ENCODE measurements around the gene PRKCA. TPM values are rescaled to one million over a fixed set of nuclear protein-coding genes. Genes with fewer than 3 reads are reported as not detected.

Gene PRKCA
- total and polyA plus RNA-seq, 2 donors (not counting 3 experiments of a cell fraction or from before 2014, with no cell fraction given), result 7.5 to 34.2 TPM

GRCh38 chr17:66313325-66313724 lies 10.9 kb downstream of the PRKCA start:
- Histone ChIP-seq H3K4me2 (ENCODE audit: insufficient read depth, low read length) (no peak overlapping the region), H3K9ac (replicated peaks; ENCODE audit: extremely low read depth, insufficient read depth, low read length) (no peak overlapping the region), H4K20me1 (replicated peaks; ENCODE audit: control insufficient read depth, extremely low read depth, insufficient read depth, low read length) (no peaks in the 10 kb centered on the region), H3K4me1 (ENCODE audit: control insufficient read depth, extremely low read depth, insufficient read depth, low read length) (peaks cover 4% of the 10 kb centered on the region), H3K9me3 (replicated peaks; ENCODE audit: control insufficient read depth, insufficient read depth, low read length) (no peaks in the 10 kb centered on the region), H3K79me2 (ENCODE audit: control insufficient read depth, insufficient read depth, low read length) (peaks cover 16% of the 10 kb centered on the region), H3K27me3 (ENCODE audit: control insufficient read depth in 2 of 2, insufficient read depth in 2 of 2, low read length in 2 of 2) (no peaks in the 10 kb centered on the region), H2AFZ (ENCODE audit: low read depth, low read length) (no peak overlapping the region), H3K27ac (ENCODE audit: insufficient read depth, low read depth, low read length) (no peak overlapping the region), H3K36me3 (ENCODE audit: control insufficient read depth in 2 of 2, extremely low read depth in 1 of 2, insufficient read depth in 2 of 2, low read length in 2 of 2) (no peaks in the 10 kb centered on the region), H3K9me1 (replicated peaks; ENCODE audit: control insufficient read depth, extremely low read depth, insufficient read depth, low read length) (no peaks in the 10 kb centered on the region), H3K4me3 (replicated peaks in 1 of 3; ENCODE audit: insufficient read depth in 1 of 3, low read depth in 1 of 3, low read length in 3 of 3) (no peak overlapping the region)
- CTCF ChIA-PET, result interaction anchor here (0.6 to 1.6 kb wide), 12 partner anchors 9 to 361 kb away, joined by 3 to 5 read pairs (median 3); no protein-coding TSS in a partner anchor
- BruUV-seq (replicated peaks), result no TSS peak
- intact Hi-C loops (cut with micrococcal nuclease) (no loop called here), dilution Hi-C loops (cut with MboI; ENCODE audit: extremely low pct_ligation_motif_present, low sequenced_read_pairs) (no loop called here)
- no peak for TF ChIP-seq FOS (IDR thresholded peaks at IDR 0.05; ENCODE audit: borderline replicate concordance, insufficient read depth, low read length)
- TF ChIP-seq, protein P1, sequence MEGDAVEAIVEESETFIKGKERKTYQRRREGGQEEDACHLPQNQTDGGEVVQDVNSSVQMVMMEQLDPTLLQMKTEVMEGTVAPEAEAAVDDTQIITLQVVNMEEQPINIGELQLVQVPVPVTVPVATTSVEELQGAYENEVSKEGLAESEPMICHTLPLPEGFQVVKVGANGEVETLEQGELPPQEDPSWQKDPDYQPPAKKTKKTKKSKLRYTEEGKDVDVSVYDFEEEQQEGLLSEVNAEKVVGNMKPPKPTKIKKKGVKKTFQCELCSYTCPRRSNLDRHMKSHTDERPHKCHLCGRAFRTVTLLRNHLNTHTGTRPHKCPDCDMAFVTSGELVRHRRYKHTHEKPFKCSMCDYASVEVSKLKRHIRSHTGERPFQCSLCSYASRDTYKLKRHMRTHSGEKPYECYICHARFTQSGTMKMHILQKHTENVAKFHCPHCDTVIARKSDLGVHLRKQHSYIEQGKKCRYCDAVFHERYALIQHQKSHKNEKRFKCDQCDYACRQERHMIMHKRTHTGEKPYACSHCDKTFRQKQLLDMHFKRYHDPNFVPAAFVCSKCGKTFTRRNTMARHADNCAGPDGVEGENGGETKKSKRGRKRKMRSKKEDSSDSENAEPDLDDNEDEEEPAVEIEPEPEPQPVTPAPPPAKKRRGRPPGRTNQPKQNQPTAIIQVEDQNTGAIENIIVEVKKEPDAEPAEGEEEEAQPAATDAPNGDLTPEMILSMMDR (IDR thresholded peaks at IDR 0.05; ENCODE audit: extremely low read depth in 1 of 2, insufficient read depth in 1 of 2, low read depth in 1 of 2, low read length in 2 of 2), result no peak
- no peak for TF ChIP-seq POLR2AphosphoS5 (IDR thresholded peaks at IDR 0.05; ENCODE audit: insufficient read depth, low read depth, low read length)
- TF ChIP-seq JUN (IDR thresholded peaks at IDR 0.05; ENCODE audit: borderline replicate concordance, insufficient read depth, insufficient read length, low read depth), result no peak
- TF ChIP-seq MYC (IDR thresholded peaks at IDR 0.05; ENCODE audit: low read depth, low read length), result no peak
- no peak for TF ChIP-seq EZH2 (IDR thresholded peaks at IDR 0.05; ENCODE audit: borderline replicate concordance, low read depth, low read length, severe bottlenecking)
- TF ChIP-seq GATA2 (IDR thresholded peaks at IDR 0.05; ENCODE audit: insufficient read depth, insufficient read length, low read depth, low read length), result no peak
- no peak for TF ChIP-seq POLR2A (IDR thresholded peaks at IDR 0.05; ENCODE audit: low read depth, low read length)
- TF ChIP-seq, protein P2, sequence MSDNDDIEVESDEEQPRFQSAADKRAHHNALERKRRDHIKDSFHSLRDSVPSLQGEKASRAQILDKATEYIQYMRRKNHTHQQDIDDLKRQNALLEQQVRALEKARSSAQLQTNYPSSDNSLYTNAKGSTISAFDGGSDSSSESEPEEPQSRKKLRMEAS (IDR thresholded peaks at IDR 0.05; ENCODE audit: insufficient read depth, insufficient read length), result no peak
- POLR2A ChIA-PET, result no interaction called here
- no peak for DNase-seq (ENCODE audit: low read depth, low spot score)
- no peak for FAIRE-seq

Data from endothelial cell of umbilical vein (primary cell).